Measurements from ENCODE around the gene RAPGEF1.

GRCh38 chr9:131712151-131712716, 27.6 kb downstream of the RAPGEF1 start:
- no peak for TF ChIP-seq EZH2 (IDR thresholded peaks at IDR 0.05; ENCODE audit: borderline replicate concordance)
- TF ChIP-seq CTCF (IDR thresholded peaks at IDR 0.05; ENCODE audit: poor library complexity) = no peak

All from hepatocyte (in vitro differentiated cells).